IMR-90 (cell line): ENCODE data around the gene MPND. TPM values are rescaled to one million over a fixed set of nuclear protein-coding genes. Genes with fewer than 3 reads are reported as not detected.

Source experiments
- ATAC-seq: fragments of 200-7000 bp; cut with Tn5 transposase; 2 replicates; pipeline ENCODE4 v1.9.1; 2020; ENCODE audit warnings: low read depth, mild to moderate bottlenecking, moderate library complexity
- BruUV-seq: library from RNA; stranded (reverse); fragments of 400-500 nt; replicated peaks from 2 replicates; lab custom pipeline; 2021; lab: Mats Ljungman, UMichigan
- CTCF ChIA-PET: fragments of 300-600 bp; formaldehyde crosslinking; extraction: SDS; loops from one replicate; lab custom pipeline; 2021; ENCODE audit warnings: antibody characterized with exemption; lab: Yijun Ruan, JAX
- POLR2A ChIA-PET: fragments of 300-600 bp; sonication (Branson Sonifier 250); formaldehyde crosslinking; loops from one replicate; lab custom pipeline; 2022; ENCODE audit warnings: antibody characterized with exemption; ENCODE audit not compliant: unreplicated experiment; lab: Charles Lee
- DNase-seq: peaks from one replicate; pipeline ENCODE4 v3.0.0; 2013
- H2AFZ ChIP-seq: replicated peaks from 2 replicates; pipeline ENCODE3; 2013; ENCODE audit warnings: low read length, mild to moderate bottlenecking; ENCODE audit not compliant: poor library complexity
- H2AK5ac ChIP-seq: 2 replicates; pipeline ENCODE4 v1.6.1; 2013; ENCODE audit warnings: low read depth, low read length, inconsistent platforms
- H2AK9ac ChIP-seq: replicated peaks from 2 replicates; pipeline ENCODE3; 2013; ENCODE audit warnings: mild to moderate bottlenecking, low read depth, low read length, moderate library complexity; ENCODE audit not compliant: poor library complexity
- H2BK120ac ChIP-seq: 2 replicates; pipeline ENCODE4 v1.6.1; 2013; ENCODE audit warnings: low read depth, low read length, inconsistent platforms
- H2BK15ac ChIP-seq: 3 replicates; pipeline ENCODE4 v1.6.1; 2013; ENCODE audit warnings: low read depth, low read length, inconsistent platforms
- H2BK20ac ChIP-seq: 2 replicates; pipeline ENCODE4 v1.6.1; 2013; ENCODE audit warnings: low read depth, mild to moderate bottlenecking, inconsistent platforms, low read length, moderate library complexity
- H2BK5ac ChIP-seq: 2 replicates; pipeline ENCODE4 v1.6.1; 2013; ENCODE audit warnings: mild to moderate bottlenecking, low read depth, low read length, inconsistent platforms; ENCODE audit not compliant: poor library complexity, severe bottlenecking
- H3K14ac ChIP-seq: replicated peaks from 2 replicates; pipeline ENCODE4 v1.6.1; 2013; ENCODE audit warnings: low read depth, low read length, inconsistent platforms
- H3K18ac ChIP-seq: 2 replicates; pipeline ENCODE4 v1.6.1; 2013; ENCODE audit warnings: low read depth, low read length, control low read depth
- H3K23ac ChIP-seq: 2 replicates; pipeline ENCODE4 v1.6.1; 2013; ENCODE audit warnings: low read depth, low read length, inconsistent platforms
- H3K27ac ChIP-seq: 2 replicates; pipeline ENCODE4 v1.5.1; 2013; ENCODE audit warnings: mild to moderate bottlenecking, control low read depth, low read length; ENCODE audit not compliant: insufficient read depth
- H3K27me3 ChIP-seq: 2 replicates; pipeline ENCODE4 v1.6.1; 2013; ENCODE audit warnings: low read length; ENCODE audit not compliant: control insufficient read depth, insufficient read depth
- H3K36me3 ChIP-seq: 2 replicates; pipeline ENCODE4 v1.6.1; 2013; ENCODE audit warnings: low read length, mixed read lengths; ENCODE audit not compliant: control insufficient read depth, insufficient read depth
- H3K4ac ChIP-seq: 2 replicates; pipeline ENCODE4 v1.6.1; 2013; ENCODE audit warnings: low read depth, low read length, inconsistent platforms
- H3K4me1 ChIP-seq: 2 replicates; pipeline ENCODE4 v1.6.1; 2013; ENCODE audit warnings: low read length, mixed read lengths; ENCODE audit not compliant: control insufficient read depth, insufficient read depth
- H3K4me2 ChIP-seq: 2 replicates; pipeline ENCODE4 v1.6.1; 2013; ENCODE audit warnings: low read depth, mild to moderate bottlenecking, control low read depth, low read length, moderate library complexity
- H3K4me3 ChIP-seq: 2 replicates; pipeline ENCODE4 v1.5.1; 2013; ENCODE audit warnings: low read depth, mild to moderate bottlenecking, control low read depth, low read length, moderate library complexity; ENCODE audit not compliant: insufficient read depth
- H3K56ac ChIP-seq: 2 replicates; pipeline ENCODE4 v1.6.1; 2013; ENCODE audit warnings: low read length, inconsistent platforms; ENCODE audit not compliant: insufficient read depth; ENCODE audit errors: extremely low read depth
- H3K79me1 ChIP-seq, 2 experiments: 2 replicates each; pipeline ENCODE4 v1.6.1; 2013; ENCODE audit warnings: low read length in 2 of 2, inconsistent platforms in 1 of 2, low read depth in 1 of 2
- H3K9ac ChIP-seq: 2 replicates; pipeline ENCODE4 v1.6.1; 2013; ENCODE audit warnings: low read depth, low read length, control low read depth
- H3K9me1 ChIP-seq: 2 replicates; pipeline ENCODE4 v1.6.1; 2013; ENCODE audit warnings: low read length, inconsistent platforms; ENCODE audit not compliant: insufficient read depth
- H3K9me3 ChIP-seq: 2 replicates; pipeline ENCODE4 v1.6.1; 2013; ENCODE audit warnings: low read length; ENCODE audit not compliant: control insufficient read depth, insufficient read depth
- H4K20me1 ChIP-seq: 2 replicates; pipeline ENCODE4 v1.6.1; 2013; ENCODE audit warnings: low read length, inconsistent platforms; ENCODE audit not compliant: insufficient read depth
- H4K5ac ChIP-seq: 2 replicates; pipeline ENCODE4 v1.6.1; 2013; ENCODE audit warnings: mild to moderate bottlenecking, low read depth, low read length, control low read depth
- H4K8ac ChIP-seq, 2 experiments: 2 replicates each; pipeline ENCODE4 v1.6.1; 2013; ENCODE audit warnings: low read depth in 2 of 2, low read length in 2 of 2, control low read depth in 1 of 2, inconsistent platforms in 1 of 2
- H4K91ac ChIP-seq: 2 replicates; pipeline ENCODE4 v1.6.1; 2013; ENCODE audit warnings: low read depth, low read length, inconsistent platforms; ENCODE audit not compliant: insufficient read depth
- BHLHE40 ChIP-seq: fragments of 150-350 bp; IDR thresholded peaks from 2 replicates; pipeline ENCODE4 v1.6.1; 2016; ENCODE audit warnings: mild to moderate bottlenecking, low read depth, low read length
- CEBPB ChIP-seq: IDR thresholded peaks from 2 replicates; pipeline ENCODE4 v1.6.1; 2012; ENCODE audit warnings: low read depth, low read length, improper control_type of control experiment
- CHD1 ChIP-seq: IDR thresholded peaks from 2 replicates; pipeline ENCODE4 v1.6.1; 2012; ENCODE audit warnings: low read depth, low read length, improper control_type of control experiment
- ELK1 ChIP-seq: fragments of 150-350 bp; IDR thresholded peaks from 2 replicates; pipeline ENCODE4 v1.6.1; 2016; ENCODE audit warnings: low read depth, mild to moderate bottlenecking, low read length, moderate library complexity, borderline replicate concordance
- FOS ChIP-seq: fragments of 150-350 bp; IDR thresholded peaks from 2 replicates; pipeline ENCODE4 v1.6.1; 2016; ENCODE audit warnings: low read depth, low read length
- MAFK ChIP-seq: IDR thresholded peaks from 2 replicates; pipeline ENCODE4 v1.6.1; 2012; ENCODE audit warnings: low read depth, low read length, improper control_type of control experiment
- MAZ ChIP-seq: IDR thresholded peaks from 2 replicates; pipeline ENCODE4 v1.6.1; 2012; ENCODE audit warnings: low read depth, mild to moderate bottlenecking, low read length, improper control_type of control experiment, moderate library complexity, borderline replicate concordance
- MXI1 ChIP-seq: IDR thresholded peaks from 2 replicates; pipeline ENCODE4 v1.6.1; 2012; ENCODE audit warnings: low read depth, mild to moderate bottlenecking, low read length, moderate library complexity, borderline replicate concordance
- NFE2L2 ChIP-seq: fragments of 150-350 bp; IDR thresholded peaks from 2 replicates; pipeline ENCODE4 v1.6.1; 2016; ENCODE audit warnings: low read depth, mild to moderate bottlenecking, low read length
- POLR2A ChIP-seq: IDR thresholded peaks from 2 replicates; pipeline ENCODE4 v1.6.1; 2012; ENCODE audit warnings: mild to moderate bottlenecking, low read depth, low read length
- RAD21 ChIP-seq: IDR thresholded peaks from 2 replicates; pipeline ENCODE4 v1.6.1; 2012; ENCODE audit warnings: low read length, improper control_type of control experiment
- RCOR1 ChIP-seq: IDR thresholded peaks from 2 replicates; pipeline ENCODE4 v1.6.1; 2012; ENCODE audit warnings: mild to moderate bottlenecking, low read length, improper control_type of control experiment; ENCODE audit not compliant: insufficient replicate concordance
- RFX5 ChIP-seq: IDR thresholded peaks from 2 replicates; pipeline ENCODE4 v1.8.0; 2012; ENCODE audit warnings: low read depth, mild to moderate bottlenecking, low read length, moderate library complexity
- SMC3 ChIP-seq: fragments of 150-350 bp; IDR thresholded peaks from 2 replicates; pipeline ENCODE4 v1.6.1; 2016; ENCODE audit warnings: low read depth, mild to moderate bottlenecking, antibody characterized with exemption, low read length, moderate library complexity
- USF2 ChIP-seq: fragments of 150-350 bp; IDR thresholded peaks from 2 replicates; pipeline ENCODE4 v1.6.1; 2017; ENCODE audit warnings: mild to moderate bottlenecking, antibody characterized with exemption, low read length, low read depth
- WGBS, 2 experiments: methylation state at CpG; one replicate each; pipeline versions ENCODE4 v1.1.5 to v1.1.7; 2013; ENCODE audit warnings: missing lambda C conversion rate in 2 of 2; ENCODE audit not compliant: insufficient read length in 1 of 2; ENCODE audit errors: extremely low coverage in 2 of 2; 5-methylcytosine and 5-hydroxymethylcytosine counted together
- dilution Hi-C: fragments of 300-500 bp; cut with HindIII; formaldehyde crosslinking; loops from one replicate; pipeline ENCODE4 v1.14.3; 2018; ENCODE audit warnings: low sequenced_read_pairs; ENCODE audit not compliant: unreplicated experiment
- in situ Hi-C: fragments of 300-500 bp; cut with MboI; formaldehyde crosslinking; loops from 3 replicates; pipeline ENCODE4 v1.14.3; 2019; ENCODE audit warnings: low sequenced_read_pairs, inconsistent platforms, mixed read lengths
- intact Hi-C: fragments of 100-400 bp; cut with micrococcal nuclease; formaldehyde crosslinking; loops from 2 replicates; pipeline ENCODE4 v1.10.0; 2022
- polyA plus RNA-seq, 3 experiments: library from polyadenylated mRNA; depleted of rRNA; stranded (reverse); fragments of >200 nt; gene quantifications; 2 replicates each; pipeline ENCODE4 v1.2.3, GENCODE V29; 2012; ENCODE audit warnings: low replicate concordance in 1 of 3
- total RNA-seq: library from RNA; depleted of rRNA; stranded (reverse); fragments of >200 nt; gene quantifications from 2 replicates; pipeline ENCODE4 v1.2.3, GENCODE V29; 2012

Gene MPND
- total and polyA plus RNA-seq, 2 of the 4 experiments (the other 2 are of a cell fraction) = 2.3 to 8.1 TPM

- Histone ChIP-seq H3K9me3 (no peaks in the 10 kb centered on the region), H3K4me2 (no peak overlapping the region), H3K36me3 (no peaks in the 10 kb centered on the region), H2AK9ac (no peak overlapping the region), H2BK120ac (no peak overlapping the region), H3K14ac (no peak overlapping the region), H4K8ac (no peak overlapping the region), H2AK5ac (no peak overlapping the region), H2BK20ac (no peak overlapping the region), H3K4ac (no peak overlapping the region), H3K56ac (no peak overlapping the region), H2AFZ (peak overlapping the region; percentile 41), H3K79me1 (peaks cover 0 to 3% of the 10 kb centered on the region in 2 experiments; a peak in 1 of 4 replicates), H3K27ac (no peak overlapping the region), H2BK15ac (no peak overlapping the region), H4K91ac (no peak overlapping the region), H3K4me1 (no peaks in the 10 kb centered on the region), H4K5ac (no peak overlapping the region), H3K23ac (no peak overlapping the region), H3K27me3 (no peaks in the 10 kb centered on the region; the same call in 1 of the 2 replicates), H2BK5ac (no peak overlapping the region), H3K9me1 (peaks cover 6% of the 10 kb centered on the region; the same call in 1 of the 2 replicates), H4K20me1 (no peaks in the 10 kb centered on the region), H3K9ac (no peak overlapping the region), H3K4me3 (no peak overlapping the region), H3K18ac (no peak overlapping the region)
- BruUV-seq = no TSS peak
- ChIA-PET POLR2A (no interaction called here), CTCF (no interaction called here)
- 51% methylated on average over 3 of the region's 13 CpGs; no CpG with 5 or more reads in 1 of the 2 experiments for WGBS, 2 experiments
- intact Hi-C loops (no loop called here), in situ Hi-C loops (no loop called here), dilution Hi-C loops (no loop called here)
- TF ChIP-seq RFX5 (no peak), NFE2L2 (no peak), RCOR1 (no peak), MAFK (no peak), MXI1 (no peak), FOS (no peak), CEBPB (no peak), MAZ (no peak), BHLHE40 (no peak), CHD1 (no peak), USF2 (no peak), POLR2A (no peak), RAD21 (no peak), SMC3 (no peak), ELK1 (no peak)
- DNase-seq = no peak
- ATAC-seq = no peak
These were observed 41.6 kb upstream of the MPND start for GRCh38 chr19:4301590-4302242.
